Stimulated activated CD4-positive, alpha-beta T cell treated with anti-CD3 and anti-CD28 coated beads, Interleukin-2, amount 100 ng/mL, for 48 hours (primary cell): ENCODE results near the gene CTNNA3.
"Not testable (repeated sequence)": the region's sequence is repeated elsewhere in the genome, so short reads cannot be mapped to it uniquely, and the experiment has no call there.

Source experiments
- DNase-seq, 2 donors: peaks; one replicate each; pipeline ENCODE4 v3.0.0-alpha.2; 2020

Gene CTNNA3

GRCh38 chr10:67230680-67231500 is 465.1 kb downstream of the CTNNA3 start:
- DNase-seq, result not testable (repeated sequence)

- DNase-seq, result no peak
Measured at GRCh38 chr10:67225226-67225625, 470.8 kb downstream of the CTNNA3 start.

- no peak for DNase-seq
Measured at GRCh38 chr10:67224553-67224952, 471.4 kb downstream of the CTNNA3 start.

DNA sequence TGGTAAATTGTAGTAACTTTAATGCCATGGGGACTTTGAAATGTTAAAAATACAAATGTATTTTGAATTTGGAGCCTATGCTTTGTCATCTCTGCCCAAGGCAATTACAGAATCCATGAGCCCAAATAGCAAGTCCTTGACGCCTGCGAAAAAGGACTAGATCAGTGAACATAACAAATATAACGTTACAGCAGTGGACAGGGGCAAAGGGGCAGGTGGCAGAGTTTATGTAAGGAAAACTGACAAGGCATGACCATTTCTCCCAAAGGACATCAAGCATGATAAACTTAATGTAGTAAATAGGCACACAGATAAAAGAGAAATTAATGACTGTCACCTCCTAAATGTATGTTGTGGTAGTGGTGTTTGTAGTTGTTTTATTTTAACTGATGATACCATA is 473.1 kb downstream of the CTNNA3 start:
- no peak for DNase-seq

DNA sequence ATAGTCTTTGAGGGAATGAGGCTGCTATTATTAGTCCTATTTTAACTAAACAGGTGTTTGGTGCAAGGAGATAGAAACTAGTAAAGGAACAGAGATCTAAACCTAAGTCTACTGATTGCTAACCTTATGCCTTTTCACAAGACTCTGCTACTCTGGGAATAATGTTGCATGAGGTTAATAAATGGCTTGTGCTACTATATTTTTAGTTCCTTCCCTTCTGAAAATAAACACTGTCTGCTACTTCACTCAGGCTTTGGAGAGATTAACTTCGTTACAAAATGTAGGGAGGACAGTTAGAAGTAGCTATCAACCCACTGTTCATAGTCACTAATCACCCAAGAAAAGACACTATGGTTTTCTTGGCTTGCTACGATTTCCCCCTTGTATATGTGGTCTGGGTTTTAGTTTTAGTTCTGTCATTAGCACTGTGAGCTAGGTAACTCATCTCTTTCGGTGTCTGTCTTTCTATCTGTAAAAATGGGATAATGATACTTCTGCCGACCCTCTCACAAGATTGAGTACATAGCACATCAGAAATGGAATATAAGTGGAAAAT is 474.0 kb downstream of the CTNNA3 start:
- DNase-seq, result no peak

- no peak for DNase-seq
Measured at GRCh38 chr10:67211680-67212079, 484.3 kb downstream of the CTNNA3 start.

DNA sequence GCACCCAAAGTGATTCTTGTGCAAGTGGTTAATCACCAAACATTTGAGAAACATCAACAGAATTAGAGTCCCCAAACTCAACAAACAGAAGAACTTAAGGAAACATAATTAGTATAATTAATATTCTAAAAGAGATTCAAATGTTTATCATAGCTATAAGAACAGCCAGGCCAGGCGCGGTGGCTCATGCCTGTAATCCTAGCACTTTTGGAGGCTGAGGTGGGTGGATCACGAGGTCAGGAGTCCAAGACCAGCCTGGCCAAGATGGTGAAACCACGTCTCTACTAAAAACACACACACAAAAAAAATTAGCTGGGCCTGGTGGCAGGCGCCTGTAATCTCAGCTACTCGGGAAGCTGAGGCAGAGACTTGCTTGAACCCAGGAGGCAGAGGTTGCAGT is 488.1 kb downstream of the CTNNA3 start:
- not testable (repeated sequence) for DNase-seq

DNA sequence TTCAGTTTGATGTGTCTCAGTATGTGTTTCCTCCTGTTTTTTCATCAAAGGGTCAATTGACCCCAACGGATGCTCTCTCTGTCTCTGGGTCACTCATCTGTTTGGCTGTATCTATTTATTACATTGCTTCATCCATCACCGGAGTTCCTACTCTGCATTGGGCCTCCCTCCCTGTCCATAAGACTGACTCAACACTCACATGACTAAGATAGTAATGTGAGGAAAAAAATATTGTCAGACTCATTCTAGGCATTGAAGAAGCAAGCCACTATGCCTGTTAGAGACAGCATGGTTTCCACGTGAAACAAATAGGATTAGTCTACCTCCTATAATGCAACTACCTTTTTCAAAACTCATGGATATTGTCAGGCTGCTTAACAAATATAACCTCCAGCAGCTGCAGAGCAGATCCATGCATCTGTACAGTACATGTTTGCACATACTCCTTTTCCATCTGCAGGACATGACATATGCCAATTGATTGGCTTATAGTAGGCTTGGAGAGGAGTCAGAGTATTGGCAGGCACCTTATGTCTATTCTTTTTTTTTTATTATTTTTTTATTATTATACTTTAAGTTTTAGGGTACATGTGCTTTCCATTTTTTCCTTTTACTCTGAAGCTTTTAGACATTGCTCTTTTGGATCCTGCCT is 495.0 kb downstream of the CTNNA3 start:
- no peak for DNase-seq

DNA sequence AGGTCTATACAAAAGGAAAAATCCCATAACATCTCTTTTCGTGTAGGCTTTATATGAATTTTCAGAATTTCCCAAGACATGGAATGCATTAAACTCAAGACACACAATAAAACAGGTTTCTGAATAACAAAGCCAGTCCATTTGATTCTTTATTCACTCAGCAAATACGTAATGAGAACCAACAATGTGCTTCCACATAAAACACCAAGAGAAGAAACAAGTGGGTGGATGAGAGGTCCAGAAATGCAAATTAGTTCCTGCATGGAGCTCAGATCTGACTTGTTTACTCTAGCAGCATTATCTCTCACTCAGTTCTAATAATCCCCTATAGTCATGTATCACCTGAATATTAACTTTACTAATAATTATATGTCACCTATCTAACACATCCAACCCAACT is 520.6 kb downstream of the CTNNA3 start:
- no peak for DNase-seq

DNA sequence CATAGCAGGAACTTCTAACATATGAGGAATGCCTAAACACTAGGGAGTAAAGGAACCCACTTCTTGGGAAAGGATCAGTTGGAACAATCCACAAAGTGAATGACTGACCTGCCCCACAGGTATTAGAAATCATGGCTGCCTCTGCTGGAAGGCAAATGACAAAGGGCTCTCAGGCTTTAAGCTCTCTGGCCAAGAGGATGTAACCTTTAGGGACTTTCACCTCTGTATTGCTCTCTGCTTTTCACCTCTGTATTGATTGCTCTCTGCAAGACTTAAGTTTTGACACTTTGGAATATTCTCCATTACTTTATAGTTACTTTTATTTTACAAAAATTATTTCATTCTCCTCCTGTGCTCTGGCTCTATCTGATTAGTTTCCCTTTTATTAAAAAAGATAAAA is 522.2 kb downstream of the CTNNA3 start:
- DNase-seq, result no peak

- no peak for DNase-seq
Measured at GRCh38 chr10:67171970-67172369, 524.0 kb downstream of the CTNNA3 start.

DNA sequence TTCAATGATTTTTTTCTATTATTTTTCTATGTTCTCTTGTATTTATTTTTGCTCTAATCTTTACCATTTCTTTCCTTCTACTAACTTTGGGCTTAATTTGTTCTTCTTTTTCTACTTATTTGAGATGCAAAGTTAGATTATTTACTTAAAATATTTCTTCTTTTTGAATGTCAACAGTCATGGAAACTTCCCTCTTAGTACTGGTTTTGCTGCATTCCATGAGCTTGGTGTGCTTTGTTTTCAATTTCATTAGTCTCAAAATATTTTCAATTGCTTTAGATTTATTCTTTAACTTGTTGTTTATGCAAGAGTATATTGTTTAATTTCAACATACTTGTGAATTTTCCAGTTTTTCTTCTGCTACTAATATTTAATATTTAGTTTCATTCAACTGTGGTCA is 539.8 kb downstream of the CTNNA3 start:
- DNase-seq, result no peak

GRCh38 chr10:67151471-67151870 is 544.5 kb downstream of the CTNNA3 start:
- DNase-seq, result no peak

GRCh38 chr10:67144530-67144929 is 551.5 kb downstream of the CTNNA3 start:
- DNase-seq, result no peak

DNA sequence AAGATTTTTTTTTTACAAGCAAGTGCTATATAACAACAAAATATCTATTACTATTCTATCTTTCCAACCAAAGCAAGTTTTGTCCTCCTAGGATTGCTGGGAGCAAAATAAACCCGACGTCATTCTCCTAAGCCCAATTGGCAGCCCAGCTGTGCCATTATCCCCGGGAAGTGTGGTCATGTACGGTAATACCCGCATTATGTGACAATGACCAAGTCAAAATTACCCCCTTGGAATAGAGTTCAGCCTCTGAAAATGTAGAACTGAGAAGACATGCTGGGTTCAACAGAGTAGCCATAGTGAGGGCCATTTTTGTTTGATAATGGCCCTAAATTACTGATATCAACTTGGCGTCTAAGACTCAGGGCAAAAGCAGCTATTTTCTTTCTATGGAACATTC is 554.7 kb downstream of the CTNNA3 start:
- DNase-seq, result no peak

GRCh38 chr10:67140641-67141040 is 555.4 kb downstream of the CTNNA3 start:
- DNase-seq, result no peak

DNA sequence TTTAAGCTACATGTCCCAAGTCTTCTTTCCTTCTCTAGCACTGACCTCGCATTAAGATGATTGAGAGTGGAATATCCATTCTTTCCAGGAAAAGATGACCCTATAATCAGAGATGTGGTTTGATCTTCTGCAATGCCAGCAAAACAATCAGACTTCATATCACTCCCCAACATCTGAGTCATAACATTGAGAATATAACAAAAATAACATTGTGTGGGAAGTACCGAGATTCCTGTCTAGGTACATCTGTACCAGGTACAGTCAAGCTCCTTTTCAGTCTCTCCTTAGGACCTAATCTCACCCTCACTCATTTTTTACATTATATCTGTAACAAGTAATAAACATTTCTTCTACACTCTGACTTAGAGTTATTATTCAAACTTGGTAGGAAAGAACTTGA is 568.6 kb downstream of the CTNNA3 start:
- no peak for DNase-seq

- no peak for DNase-seq
Measured at GRCh38 chr10:67119651-67120050, 576.3 kb downstream of the CTNNA3 start.

DNA sequence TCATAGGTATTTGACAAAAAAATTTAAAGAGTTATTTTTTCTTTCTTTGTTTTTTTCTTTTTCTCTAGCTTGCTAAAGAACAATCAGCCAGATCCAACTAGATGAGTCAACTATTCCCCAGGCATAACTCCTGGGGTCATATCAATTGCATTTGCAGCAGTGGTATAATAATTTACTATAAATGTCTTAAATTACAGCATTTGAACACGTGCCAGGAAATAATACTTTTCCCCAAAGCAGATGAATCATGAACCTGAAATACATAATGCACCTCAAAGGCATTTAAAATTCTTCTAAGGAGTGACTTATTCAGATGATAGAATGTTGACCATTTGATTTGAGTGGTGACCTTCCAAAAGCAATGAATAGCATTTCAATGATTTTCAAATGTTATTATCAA is 580.0 kb downstream of the CTNNA3 start:
- DNase-seq, result no peak

- no peak for DNase-seq
Measured at GRCh38 chr10:67114945-67115344, 581.0 kb downstream of the CTNNA3 start.

GRCh38 chr10:67112765-67113164 is 583.2 kb downstream of the CTNNA3 start:
- DNase-seq, result no peak

GRCh38 chr10:67110286-67110685 is 585.7 kb downstream of the CTNNA3 start:
- DNase-seq, result no peak

GRCh38 chr10:67107670-67108069 is 588.3 kb downstream of the CTNNA3 start:
- DNase-seq, result no peak

DNA sequence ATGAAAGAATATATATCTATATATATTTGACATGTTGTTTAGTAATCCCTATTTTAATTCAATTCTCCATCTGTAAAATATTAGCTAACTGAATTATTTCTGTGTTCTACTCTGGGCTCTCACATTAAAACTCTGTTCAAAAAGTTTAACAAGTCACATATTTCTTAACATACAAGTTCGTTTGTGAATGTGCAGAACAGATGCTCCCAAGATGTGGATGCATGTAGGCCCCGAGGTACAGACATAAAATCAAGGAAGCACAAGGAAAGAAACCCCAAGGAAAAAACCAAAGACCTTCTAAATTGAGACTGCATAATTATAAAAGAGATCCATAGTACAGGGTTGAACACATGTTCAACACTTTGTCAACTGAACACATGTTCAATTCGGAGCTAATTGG is 595.0 kb downstream of the CTNNA3 start:
- no peak for DNase-seq
